ENCODE measurements around the gene ARID3A.
"Not testable (repeated sequence)": the region's sequence is repeated elsewhere in the genome, so short reads cannot be mapped to it uniquely, and the experiment has no call there.

Gene ARID3A

DNA sequence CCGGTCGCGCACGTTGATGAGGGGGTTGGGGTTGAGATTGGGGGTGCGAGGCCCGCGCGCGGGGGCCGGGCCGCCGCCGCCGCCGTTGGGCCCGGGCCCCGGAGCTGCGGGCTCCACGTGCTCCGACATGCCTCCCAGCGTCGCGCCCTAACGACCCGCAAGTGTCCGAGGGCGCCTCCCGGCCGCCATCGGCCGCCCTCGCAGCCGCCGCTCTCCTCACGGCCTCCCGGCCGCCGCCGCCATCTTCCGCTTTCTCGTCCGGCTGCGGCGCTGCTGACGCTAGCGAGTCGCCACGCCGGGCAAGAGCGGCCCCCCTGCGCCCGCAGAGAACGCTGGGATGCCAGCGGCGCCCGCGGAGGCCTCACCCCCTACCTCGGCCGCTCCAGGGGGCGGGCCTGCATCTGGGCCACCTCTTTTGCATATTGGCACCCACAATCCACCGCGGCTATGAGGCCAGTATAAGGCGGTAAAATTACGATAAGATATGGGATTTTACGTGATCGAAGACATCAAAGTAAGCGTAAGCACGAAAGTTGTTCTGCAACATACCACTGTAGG is 95.1 kb downstream of the ARID3A start, which contains the start of gene TMEM259:
Gene TMEM259, minus strand, starts transcription at position 256 of the 558 bp plus-strand sequence. Its CDS starts 127 bp downstream, at position 129.
- H3K4me3 ChIP-seq (ENCODE audit: insufficient read length, low read depth) = peak within 1 kb of the TSS; percentile 96
- peak; percentile 95 for DNase-seq (ENCODE audit: low read depth, low spot score)
- H3K9me3 ChIP-seq (ENCODE audit: insufficient read depth, low read length) = no peaks in the 10 kb centered on the region
- H3K4me1 ChIP-seq (ENCODE audit: insufficient read depth, insufficient read length) = peaks cover 33% of the 10 kb centered on the region
- H3K27me3 ChIP-seq (ENCODE audit: insufficient read depth, insufficient read length) = no peaks in the 10 kb centered on the region
- no peak for TF ChIP-seq ZNF274 (IDR thresholded peaks at IDR 0.05; ENCODE audit: low read depth, low read length)
- TF ChIP-seq YY1 (IDR thresholded peaks at IDR 0.05; ENCODE audit: insufficient read depth, insufficient read length) = peak; percentile 71
- peaks cover 36% of the 10 kb centered on the region for H3K36me3 ChIP-seq (ENCODE audit: insufficient read depth, insufficient read length, low read length)
- H3K9ac ChIP-seq (ENCODE audit: insufficient read length, low read depth) = peak within 1 kb of the TSS; percentile 98

DNA sequence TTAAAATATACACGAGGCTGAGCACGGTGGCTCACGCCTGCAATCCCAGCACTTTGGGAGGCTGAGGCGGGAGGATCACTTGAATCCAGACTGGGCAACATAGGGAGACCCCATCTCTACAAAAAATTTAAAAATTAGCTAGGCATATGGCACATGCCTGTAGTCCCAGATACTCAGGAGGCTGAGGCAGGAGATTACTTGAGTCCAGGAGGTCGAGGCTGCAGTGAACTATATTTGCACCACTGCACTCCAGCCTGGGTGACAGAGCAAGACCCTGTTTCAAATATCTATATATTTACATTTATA is 98.0 kb downstream of the ARID3A start:
- H3K27me3 ChIP-seq (ENCODE audit: insufficient read depth, insufficient read length); H3K4me3 ChIP-seq (ENCODE audit: insufficient read length, low read depth); DNase-seq (ENCODE audit: low read depth, low spot score); H3K9ac ChIP-seq (ENCODE audit: insufficient read length, low read depth); H3K9me3 ChIP-seq (ENCODE audit: insufficient read depth, low read length): not testable (repeated sequence)
- Histone ChIP-seq H3K36me3 (ENCODE audit: insufficient read depth, insufficient read length, low read length) (peaks cover 27% of the 10 kb centered on the region), H3K4me1 (ENCODE audit: insufficient read depth, insufficient read length) (peaks cover 12% of the 10 kb centered on the region)

DNA sequence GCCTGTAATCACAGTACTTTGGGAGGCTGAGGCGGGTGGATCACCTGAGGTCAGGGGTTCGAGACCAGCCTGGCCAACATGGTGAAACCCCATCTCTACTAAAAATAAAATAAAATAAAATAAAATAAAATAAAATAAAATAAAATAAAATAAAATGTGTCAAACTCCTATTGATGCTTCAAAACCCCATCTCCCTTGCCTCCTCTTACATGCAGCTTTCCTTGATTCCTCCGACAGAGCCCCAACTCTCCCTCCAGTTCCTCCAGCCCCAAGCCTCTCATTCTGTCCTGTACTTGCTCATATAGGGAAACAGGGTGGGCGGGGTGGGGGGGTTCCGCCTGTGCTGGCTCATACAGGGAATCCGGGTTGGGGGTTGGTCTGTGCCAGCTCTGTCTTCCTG is 99.2 kb downstream of the ARID3A start:
- peaks cover 26% of the 10 kb centered on the region for H3K36me3 ChIP-seq (ENCODE audit: insufficient read depth, insufficient read length, low read length)
- not testable (repeated sequence) for H3K9ac ChIP-seq (ENCODE audit: insufficient read length, low read depth); DNase-seq (ENCODE audit: low read depth, low spot score); H3K4me1 ChIP-seq (ENCODE audit: insufficient read depth, insufficient read length); H3K27me3 ChIP-seq (ENCODE audit: insufficient read depth, insufficient read length); H3K9me3 ChIP-seq (ENCODE audit: insufficient read depth, low read length); H3K4me3 ChIP-seq (ENCODE audit: insufficient read length, low read depth)
